ENCODE results near the gene COMMD7.

GRCh38 chr20:32682508-32682987, 60.7 kb downstream of the COMMD7 start:
- TF ChIP-seq CTCF (conservative IDR thresholded peaks at IDR 0.05; ENCODE audit: low read depth, low read length) (no peak), EZH2 (IDR thresholded peaks at IDR 0.05; ENCODE audit: borderline replicate concordance, low read depth, low read length, poor library complexity, severe bottlenecking) (no peak)
